ENCODE data around the gene GPR180.

- no peak for TF ChIP-seq CTCF (IDR thresholded peaks at IDR 0.05)
- TF ChIP-seq POLR2A (IDR thresholded peaks at IDR 0.05) = no peak
Observed at GRCh38 chr13:94646904-94647303, 45.2 kb downstream of the GPR180 start.

Data from uterus (tissue), 2 donors.